ENCODE data around the gene STAT5A.

GRCh38 chr17:42253578-42253977 is 34.7 kb upstream of the STAT5A start:
- TF ChIP-seq CTCF (IDR thresholded peaks at IDR 0.05), result no peak
- no peak for TF ChIP-seq POLR2A (IDR thresholded peaks at IDR 0.05)
